Activated naive CD8-positive, alpha-beta T cell treated with anti-CD3 and anti-CD28 coated beads, Interleukin-2, amount 50 U/mL, for 16 hours (primary cell): ENCODE results near the gene MAML1.
A peak's percentile ranks its signal among the peaks of the same experiment; 100 is the strongest.
"Not testable (repeated sequence)": the region's sequence is repeated elsewhere in the genome, so short reads cannot be mapped to it uniquely, and the experiment has no call there.

Source experiments
- DNase-seq: peaks from one replicate; pipeline ENCODE4 v3.0.0-alpha.2; 2020; ENCODE audit warnings: low read depth, low spot score

The MAML1 gene

GRCh38 chr5:179732412-179732917 is at the start of gene MAML1:
TSS of gene MAML1 (plus strand) at chr5:179732822. CDS start at chr5:179733113, 291 bp downstream.
- DNase-seq: peak; percentile 98

GRCh38 chr5:179689212-179689611 is 43.4 kb upstream of the MAML1 start:
- not testable (repeated sequence) for DNase-seq

- DNase-seq: no peak
These were observed 38.1 kb upstream of the MAML1 start for GRCh38 chr5:179694561-179694960.

- no peak for DNase-seq
These were observed 36.0 kb upstream of the MAML1 start for GRCh38 chr5:179696603-179697002.

GRCh38 chr5:179697108-179697507 is 35.5 kb upstream of the MAML1 start:
- no peak for DNase-seq

- not testable (repeated sequence) for DNase-seq
These were observed 35.1 kb upstream of the MAML1 start for GRCh38 chr5:179697543-179697942.

- peak; percentile 98 for DNase-seq
These were observed 34.4 kb upstream of the MAML1 start for GRCh38 chr5:179697993-179698934.

- no peak for DNase-seq
These were observed 33.5 kb upstream of the MAML1 start, which contains the start of gene CANX for GRCh38 chr5:179698935-179699615. TSS of gene CANX (plus strand) at chr5:179698967. CDS start at chr5:179705682, 6,715 bp downstream.

GRCh38 chr5:179699616-179700237 is 32.9 kb upstream of the MAML1 start:
- peak; percentile 6 for DNase-seq

- DNase-seq: no peak
These were observed 32.2 kb upstream of the MAML1 start for GRCh38 chr5:179700401-179700918.

- no peak for DNase-seq
These were observed 16.3 kb upstream of the MAML1 start for GRCh38 chr5:179716286-179716685.

GRCh38 chr5:179720222-179720621 is 12.4 kb upstream of the MAML1 start:
- DNase-seq: no peak

- DNase-seq: no peak
These were observed 8.5 kb upstream of the MAML1 start for GRCh38 chr5:179724163-179724562.

- DNase-seq: no peak
These were observed 5.5 kb upstream of the MAML1 start for GRCh38 chr5:179727106-179727505.

GRCh38 chr5:179729303-179729702 is 3.3 kb upstream of the MAML1 start:
- no peak for DNase-seq

- no peak for DNase-seq
These were observed 2.9 kb upstream of the MAML1 start for GRCh38 chr5:179729727-179730126.

- no peak for DNase-seq
These were observed 2.3 kb upstream of the MAML1 start for GRCh38 chr5:179730356-179730755.

- no peak for DNase-seq
These were observed 1.8 kb upstream of the MAML1 start for GRCh38 chr5:179730852-179731251.

GRCh38 chr5:179731791-179732411 is 721 bp upstream of the MAML1 start:
- no peak for DNase-seq

GRCh38 chr5:179732918-179733771 is 523 bp downstream of the MAML1 start:
- DNase-seq: no peak
